HEK293T (cell line): ENCODE results near the gene RCL1.

Source experiments
- FOXA1 ChIP-seq: fragments of 450-650 bp; IDR thresholded peaks from 2 replicates; pipeline ENCODE4 v1.6.1; 2016; ENCODE audit warnings: mild to moderate bottlenecking
- FOXK2 ChIP-seq: fragments of 450-650 bp; IDR thresholded peaks from 2 replicates; pipeline ENCODE4 v1.6.1; 2016; ENCODE audit warnings: mild to moderate bottlenecking
- NFRKB ChIP-seq: fragments of 450-650 bp; IDR thresholded peaks from 2 replicates; pipeline ENCODE4 v1.6.1; 2016; ENCODE audit warnings: mild to moderate bottlenecking, moderate library complexity
- PKNOX1 ChIP-seq: fragments of 450-650 bp; IDR thresholded peaks from 2 replicates; pipeline ENCODE4 v1.6.1; 2016
- SUZ12 ChIP-seq: fragments of 450-650 bp; IDR thresholded peaks from 2 replicates; pipeline ENCODE4 v1.6.1; 2016; ENCODE audit warnings: mild to moderate bottlenecking
- TARDBP ChIP-seq: fragments of 450-650 bp; IDR thresholded peaks from 2 replicates; pipeline ENCODE4 v1.6.1; 2016

DNA sequence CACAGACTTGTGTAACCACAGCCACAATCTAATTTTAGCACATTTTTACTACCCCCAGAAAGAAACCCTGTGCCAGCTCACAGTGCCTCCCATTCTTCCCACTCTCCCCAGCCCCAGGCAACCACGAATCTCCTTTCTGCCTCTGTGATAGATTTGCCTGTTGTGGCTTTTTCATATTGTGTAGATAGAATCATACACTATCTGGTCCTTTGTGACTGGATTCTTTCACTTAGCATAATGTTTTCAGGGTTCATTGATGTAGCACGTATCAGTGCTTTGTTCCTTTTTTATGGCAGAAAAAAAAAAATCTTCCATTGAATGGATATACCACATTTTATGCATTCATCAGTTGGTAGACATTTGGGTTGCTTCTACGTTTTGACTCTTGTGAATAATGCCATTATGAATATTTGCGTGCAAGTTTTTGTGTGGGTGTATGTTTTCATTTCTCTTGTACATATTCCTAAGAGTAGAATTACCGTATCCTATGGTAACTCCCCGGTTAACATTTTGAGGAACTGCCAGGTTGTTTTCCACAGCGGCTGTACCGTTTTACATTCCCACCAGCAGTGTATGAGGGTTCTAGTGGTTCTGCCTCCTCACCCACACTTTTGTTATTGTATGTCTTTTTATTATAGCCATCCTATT lies 64.5 kb downstream of the RCL1 start:
- TF ChIP-seq FOXA1: no peak
- TF ChIP-seq PKNOX1: no peak
- TF ChIP-seq FOXK2: no peak
- no peak for TF ChIP-seq SUZ12
- TF ChIP-seq TARDBP: no peak
- TF ChIP-seq NFRKB: no peak
